Fibroblast of lung (primary cell): Measurements from ENCODE around the gene NTSR1.
A peak's percentile ranks its signal among the peaks of the same experiment; 100 is the strongest.

ENCODE experiments used
- EZH2 ChIP-seq: IDR thresholded peaks from 2 replicates; pipeline ENCODE4 v1.5.1; 2012; ENCODE audit warnings: low read length, control low read depth, mild to moderate bottlenecking; ENCODE audit errors: missing control alignments
- TF ChIP-seq, protein P1 (sequence below), 2 donors: IDR thresholded peaks in 1 of 2; conservative IDR thresholded peaks in 1 of 2; 1 replicate in 1 of 2; 2 replicates in 1 of 2; pipeline ENCODE4 v1.5.1; 2011 to 2012; ENCODE audit warnings: low read length in 2 of 2, control low read depth in 1 of 2, inconsistent platforms in 1 of 2, low read depth in 1 of 2, mild to moderate bottlenecking in 1 of 2

DNA sequence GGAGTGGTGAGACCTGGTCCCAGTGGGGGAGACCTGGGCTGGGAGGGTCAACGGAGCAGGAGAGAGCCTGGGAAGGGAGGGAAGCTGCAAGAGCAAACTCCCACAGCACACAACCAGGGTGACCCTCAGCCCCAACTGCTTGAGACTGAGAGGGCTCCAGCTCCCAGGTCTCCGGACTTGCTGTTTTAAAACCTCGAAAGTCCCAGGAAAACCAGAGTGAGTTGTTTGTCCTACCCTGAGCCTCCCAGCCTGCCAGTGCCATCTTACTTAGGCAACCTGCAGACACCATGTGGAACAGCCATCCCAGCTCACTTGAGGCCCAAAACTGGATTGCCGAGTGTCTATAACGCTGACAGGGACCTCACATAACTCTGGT lies 4.8 kb upstream of the NTSR1 start:
- TF ChIP-seq, protein P1, sequence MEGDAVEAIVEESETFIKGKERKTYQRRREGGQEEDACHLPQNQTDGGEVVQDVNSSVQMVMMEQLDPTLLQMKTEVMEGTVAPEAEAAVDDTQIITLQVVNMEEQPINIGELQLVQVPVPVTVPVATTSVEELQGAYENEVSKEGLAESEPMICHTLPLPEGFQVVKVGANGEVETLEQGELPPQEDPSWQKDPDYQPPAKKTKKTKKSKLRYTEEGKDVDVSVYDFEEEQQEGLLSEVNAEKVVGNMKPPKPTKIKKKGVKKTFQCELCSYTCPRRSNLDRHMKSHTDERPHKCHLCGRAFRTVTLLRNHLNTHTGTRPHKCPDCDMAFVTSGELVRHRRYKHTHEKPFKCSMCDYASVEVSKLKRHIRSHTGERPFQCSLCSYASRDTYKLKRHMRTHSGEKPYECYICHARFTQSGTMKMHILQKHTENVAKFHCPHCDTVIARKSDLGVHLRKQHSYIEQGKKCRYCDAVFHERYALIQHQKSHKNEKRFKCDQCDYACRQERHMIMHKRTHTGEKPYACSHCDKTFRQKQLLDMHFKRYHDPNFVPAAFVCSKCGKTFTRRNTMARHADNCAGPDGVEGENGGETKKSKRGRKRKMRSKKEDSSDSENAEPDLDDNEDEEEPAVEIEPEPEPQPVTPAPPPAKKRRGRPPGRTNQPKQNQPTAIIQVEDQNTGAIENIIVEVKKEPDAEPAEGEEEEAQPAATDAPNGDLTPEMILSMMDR (conservative IDR thresholded peaks at IDR 0.05 in 1 of 2, IDR thresholded peaks at IDR 0.05 in 1 of 2; ENCODE audit: low read depth in 1 of 2, low read length in 2 of 2): peak in 1 of 2 donors; percentile 2
- TF ChIP-seq EZH2: no peak
